DMS 273 (cell line): Measurements from ENCODE around the gene PQBP1.

Experiments
- DNase-seq: peaks from one replicate; lab custom pipeline; 2025; ENCODE audit not compliant: unreplicated experiment; lab: John Stamatoyannopoulos, UW

Gene PQBP1

GRCh38 chrX:48901069-48901468, 3.3 kb downstream of the PQBP1 start:
- no peak for DNase-seq

DNA sequence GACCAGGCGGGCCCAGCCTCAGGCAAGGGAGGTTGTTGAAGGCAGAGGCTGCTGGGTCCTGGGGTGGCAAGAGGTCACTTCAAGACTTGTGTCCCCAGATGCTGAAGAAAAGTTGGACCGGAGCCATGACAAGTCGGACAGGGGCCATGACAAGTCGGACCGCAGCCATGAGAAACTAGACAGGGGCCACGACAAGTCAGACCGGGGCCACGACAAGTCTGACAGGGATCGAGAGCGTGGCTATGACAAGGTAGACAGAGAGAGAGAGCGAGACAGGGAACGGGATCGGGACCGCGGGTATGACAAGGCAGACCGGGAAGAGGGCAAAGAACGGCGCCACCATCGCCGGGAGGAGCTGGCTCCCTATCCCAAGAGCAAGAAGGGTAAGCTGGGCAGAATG, 4.4 kb downstream of the PQBP1 start:
- DNase-seq: no peak

DNA sequence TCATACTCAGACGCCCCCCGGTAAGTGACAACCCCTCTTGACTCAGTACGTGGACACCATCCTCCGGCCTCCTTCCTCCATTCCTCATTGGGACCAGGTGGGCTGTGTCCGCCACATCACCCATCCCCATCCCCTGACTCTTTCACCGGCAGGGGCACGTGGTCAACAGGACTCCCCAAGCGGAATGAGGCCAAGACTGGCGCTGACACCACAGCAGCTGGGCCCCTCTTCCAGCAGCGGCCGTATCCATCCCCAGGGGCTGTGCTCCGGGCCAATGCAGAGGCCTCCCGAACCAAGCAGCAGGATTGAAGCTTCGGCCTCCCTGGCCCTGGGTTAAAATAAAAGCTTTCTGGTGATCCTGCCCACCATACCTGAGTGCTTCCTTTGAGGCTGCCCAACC, 5.0 kb downstream of the PQBP1 start:
- no peak for DNase-seq

DNA sequence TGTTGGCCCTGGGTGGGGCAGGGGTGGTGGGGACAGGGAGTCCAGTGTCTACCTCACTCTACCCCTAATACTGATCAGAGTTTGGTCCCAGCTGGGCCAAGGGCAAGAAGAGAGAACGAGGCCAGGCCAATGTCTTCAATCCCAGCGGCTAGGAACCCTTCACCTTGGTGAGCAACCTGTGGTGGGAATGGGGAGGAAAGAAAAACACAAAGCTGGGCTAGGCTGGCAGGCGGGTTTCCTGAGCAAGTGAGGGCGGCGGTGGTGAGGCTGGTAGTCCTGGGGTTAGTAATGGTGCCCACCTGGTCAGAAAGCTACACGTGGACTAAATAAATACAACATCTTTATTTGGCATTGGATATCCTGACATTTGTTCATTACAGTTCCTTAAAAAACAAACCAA, 5.6 kb downstream of the PQBP1 start:
- DNase-seq: no peak

DNA sequence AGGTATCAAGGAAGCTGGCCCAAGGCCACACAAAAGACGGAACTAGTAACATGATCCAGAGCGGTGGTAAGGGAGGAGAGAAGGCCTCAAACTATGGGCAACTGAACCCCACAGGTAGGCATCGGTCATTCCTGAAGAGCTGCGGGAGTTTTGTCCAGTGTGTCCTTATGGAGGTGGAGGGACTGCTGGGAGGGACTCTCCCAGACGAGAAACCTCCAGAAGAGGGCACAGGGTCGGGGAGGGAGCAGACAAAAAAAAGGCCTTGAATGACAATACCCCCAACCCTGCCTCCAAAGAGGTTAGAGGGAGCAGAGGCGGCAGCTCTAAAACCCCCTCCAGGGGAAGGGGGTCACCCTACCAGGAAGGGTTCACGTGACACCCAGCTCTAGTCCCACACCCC, 6.5 kb downstream of the PQBP1 start:
- DNase-seq: no peak

DNA sequence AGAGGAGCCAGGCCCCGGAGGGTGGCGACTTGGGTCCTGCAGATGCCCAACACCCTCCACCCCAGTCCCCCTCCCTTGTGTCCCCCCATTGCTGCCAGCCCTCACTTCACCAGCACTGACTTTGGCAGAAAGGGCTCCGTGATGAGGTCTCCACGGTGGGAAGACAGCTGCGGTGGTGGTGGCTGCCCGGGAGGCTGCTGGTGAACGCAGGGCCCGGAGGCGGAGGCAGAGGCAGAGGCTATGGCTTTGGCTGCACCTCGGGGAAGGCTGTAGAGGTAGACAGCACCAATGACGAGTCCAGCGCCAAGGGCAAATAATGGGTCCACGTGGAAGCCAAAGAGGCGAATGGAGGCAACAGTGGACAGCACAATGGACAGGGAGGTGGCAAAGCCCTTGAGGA, 6.9 kb downstream of the PQBP1 start:
- DNase-seq: no peak

- no peak for DNase-seq
Observed at GRCh38 chrX:48905090-48905790, 7.5 kb downstream of the PQBP1 start.

GRCh38 chrX:48908600-48908999, 10.9 kb downstream of the PQBP1 start:
- DNase-seq: no peak

DNA sequence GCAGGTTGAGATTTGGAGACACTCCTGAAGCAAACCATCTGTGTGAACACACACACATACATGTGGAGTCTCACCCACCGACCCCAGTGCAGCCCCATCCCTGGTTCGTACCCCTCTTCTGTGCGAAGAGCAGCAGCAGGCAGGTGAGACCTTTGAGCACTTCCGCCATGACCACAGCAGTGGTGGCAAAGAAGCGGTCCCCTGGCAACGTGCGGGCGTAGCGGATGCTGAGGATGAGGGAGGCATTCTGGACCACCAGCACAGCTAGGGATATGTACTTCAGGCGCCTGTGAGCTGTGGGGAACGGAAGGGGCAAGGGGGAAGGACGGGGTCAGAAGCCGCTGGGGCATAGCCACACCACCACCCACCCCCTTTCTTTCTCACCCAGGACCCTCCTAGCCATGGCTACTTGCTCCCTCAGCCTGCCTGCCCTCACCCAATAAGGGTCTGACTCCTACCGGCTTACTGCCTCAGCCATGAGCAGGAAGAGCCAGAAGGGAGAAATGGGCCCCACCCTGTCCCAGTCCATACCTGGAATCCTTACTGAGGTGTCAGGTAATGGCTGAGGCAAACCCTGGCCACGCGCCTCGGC, 12.1 kb downstream of the PQBP1 start:
- DNase-seq: no peak

DNA sequence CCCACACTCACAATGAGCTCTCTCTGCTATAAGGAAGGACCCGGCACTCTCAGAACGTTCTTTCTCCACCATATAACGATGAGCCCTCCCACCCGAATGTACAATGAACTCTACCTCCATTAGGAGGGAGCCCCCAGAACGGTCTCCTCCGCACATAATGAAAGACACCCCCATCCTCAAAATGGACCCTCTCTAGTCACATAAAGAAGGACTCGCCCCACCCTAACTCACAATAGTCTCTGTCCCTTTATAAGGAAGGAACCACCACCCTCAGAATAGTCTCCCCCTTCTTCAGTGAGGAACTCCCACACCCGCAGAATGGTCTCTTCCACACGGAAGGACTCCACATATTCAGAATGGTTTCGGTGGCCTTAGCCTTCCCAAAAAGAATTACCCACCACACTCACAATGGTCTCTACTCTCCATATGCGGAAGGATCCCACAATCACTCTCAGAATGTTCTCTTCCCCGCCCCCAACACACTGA, 13.2 kb downstream of the PQBP1 start:
- DNase-seq: no peak

DNA sequence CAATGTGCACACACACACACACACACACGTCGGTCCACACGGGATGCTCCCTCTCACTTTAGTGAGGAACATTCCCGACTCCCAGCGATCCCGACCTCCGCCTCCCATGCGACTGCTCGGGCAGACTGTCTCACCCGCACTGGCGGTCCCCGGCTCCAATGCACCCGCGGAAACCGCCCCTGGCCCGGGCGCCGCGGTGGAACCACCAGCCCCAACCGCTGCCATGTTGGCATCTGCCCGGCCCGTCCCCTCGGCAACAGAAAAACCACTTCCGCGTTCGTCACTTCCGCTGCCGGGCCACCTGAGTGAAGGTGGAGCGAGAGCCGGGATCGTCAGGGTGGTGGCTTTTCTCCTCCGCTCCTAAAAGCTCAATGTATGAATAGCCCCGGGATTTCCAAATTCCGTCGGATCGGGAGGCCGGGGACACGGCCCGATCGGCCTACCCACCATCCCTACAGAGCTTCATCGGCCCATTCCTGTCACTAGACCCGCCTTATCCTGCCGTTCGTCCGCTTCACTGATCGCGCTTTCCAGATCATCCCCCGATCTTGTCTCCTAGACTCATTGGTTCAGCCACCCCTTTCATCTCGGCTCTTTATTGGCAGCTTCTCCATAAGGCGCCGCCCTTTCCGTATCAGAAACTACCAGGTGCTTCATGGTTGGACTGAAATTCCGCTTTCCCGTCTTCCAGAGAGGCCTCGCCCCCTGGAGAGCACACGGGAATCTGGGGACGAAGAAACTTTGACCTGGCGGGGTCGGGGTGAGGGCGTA, 13.9 kb downstream of the PQBP1 start, which contains the start of gene SLC35A2:
TSS of gene SLC35A2 (minus strand) at position 235 of the 771 bp plus-strand sequence. CDS start at position 225, 10 bp downstream.
- peak; percentile 90 for DNase-seq

- no peak for DNase-seq
Observed at GRCh38 chrX:48913605-48914366, 16.1 kb downstream of the PQBP1 start.

DNA sequence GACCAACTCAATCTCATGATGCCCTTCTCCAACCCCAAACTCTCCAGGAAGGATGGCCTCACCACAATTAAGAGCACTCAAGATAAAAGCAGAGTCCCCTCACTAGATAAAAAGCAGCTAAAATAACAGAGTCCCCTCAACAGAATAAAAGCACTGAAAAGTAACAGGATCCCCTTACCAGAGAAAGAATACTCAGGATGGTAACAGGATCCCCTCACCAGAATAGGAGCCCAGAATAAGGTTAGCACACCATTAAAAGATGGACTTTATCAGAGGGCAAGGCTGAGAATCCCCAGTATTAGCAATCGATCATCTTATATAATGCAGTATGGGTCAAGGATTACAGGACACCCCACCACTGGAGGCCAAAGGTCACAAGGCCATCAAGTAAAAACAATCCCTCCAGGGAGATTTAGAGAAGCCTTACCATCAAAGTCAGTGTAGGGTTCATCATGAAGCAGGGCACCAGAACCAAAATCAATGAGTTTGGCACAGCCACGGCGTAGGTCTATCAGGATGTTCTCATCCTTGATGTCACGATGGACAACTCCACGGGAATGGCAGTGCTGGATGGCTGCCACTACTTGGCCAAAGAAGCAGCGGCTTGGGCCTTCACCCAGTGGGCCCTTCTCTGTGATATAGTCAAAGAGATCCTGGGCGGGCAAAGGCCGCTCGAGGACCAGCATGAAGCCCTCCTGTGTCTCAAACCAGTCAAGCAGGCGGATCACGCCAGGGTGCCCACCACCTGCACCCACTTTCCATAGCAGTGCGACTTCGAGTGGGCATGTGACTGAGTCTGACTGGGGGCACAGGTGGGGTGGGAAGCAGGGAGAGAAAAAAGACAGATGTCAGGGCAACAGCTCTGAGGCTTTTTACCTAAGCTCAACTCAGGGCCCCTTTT, 17.1 kb downstream of the PQBP1 start:
- no peak for DNase-seq

GRCh38 chrX:48917139-48918001, 19.6 kb downstream of the PQBP1 start:
- DNase-seq: peak; percentile 94

DNA sequence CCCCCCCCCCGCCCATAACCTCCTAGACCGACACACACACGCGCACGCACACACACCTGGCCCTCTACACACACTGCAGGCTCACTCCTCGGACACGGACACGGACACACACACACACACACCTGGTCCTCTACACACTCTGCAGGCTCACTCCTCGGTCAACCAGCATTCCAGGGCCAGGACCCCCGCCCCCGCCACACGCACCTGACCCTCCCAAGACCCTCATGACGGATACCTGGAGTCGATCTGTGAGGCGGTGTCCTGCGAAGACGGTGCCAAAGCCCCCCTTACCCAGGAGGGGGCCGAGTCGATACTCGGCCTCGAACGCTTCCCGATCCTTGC, 20.5 kb downstream of the PQBP1 start:
- no peak for DNase-seq

DNA sequence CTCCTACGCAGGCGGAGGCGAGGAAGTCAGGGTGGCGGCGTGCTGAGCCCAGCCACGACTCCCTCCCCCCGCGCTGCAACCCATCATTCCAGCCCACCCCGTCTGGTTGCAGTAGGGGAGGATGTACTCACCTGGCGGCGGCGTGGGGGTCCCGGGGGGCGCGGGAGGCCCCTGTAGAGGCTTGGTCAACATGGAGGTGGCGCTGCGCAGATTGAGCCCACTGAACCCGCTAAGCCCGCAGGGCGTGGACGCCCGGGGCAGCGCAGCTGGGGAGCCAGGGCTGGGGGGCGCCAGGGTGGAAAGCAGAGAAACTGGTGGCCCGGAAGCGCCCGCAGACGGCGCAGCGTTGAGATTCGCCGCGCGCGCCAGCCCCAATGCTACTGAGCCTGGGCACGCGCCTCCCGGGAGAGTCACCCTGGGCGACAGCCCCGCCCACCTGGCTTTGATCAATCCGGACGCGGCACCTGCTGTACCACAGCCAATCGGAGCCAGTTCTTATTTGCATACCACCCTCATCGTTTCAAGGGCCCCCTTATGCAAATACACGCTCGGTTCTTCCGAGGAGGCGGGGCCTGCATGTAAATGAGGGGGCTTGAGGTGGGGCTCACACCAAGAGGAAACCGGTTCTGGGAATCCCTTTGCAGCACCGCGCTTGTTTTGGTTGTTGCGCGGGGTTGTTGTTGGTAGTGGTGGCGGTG, 21.1 kb downstream of the PQBP1 start, which contains the start of gene PIM2:
TSS of gene PIM2 (minus strand) at position 382 of the 698 bp plus-strand sequence. CDS start at position 192, 190 bp downstream.
- peak; percentile 98 for DNase-seq

GRCh38 chrX:48919360-48919841, 21.7 kb downstream of the PQBP1 start:
- no peak for DNase-seq

DNA sequence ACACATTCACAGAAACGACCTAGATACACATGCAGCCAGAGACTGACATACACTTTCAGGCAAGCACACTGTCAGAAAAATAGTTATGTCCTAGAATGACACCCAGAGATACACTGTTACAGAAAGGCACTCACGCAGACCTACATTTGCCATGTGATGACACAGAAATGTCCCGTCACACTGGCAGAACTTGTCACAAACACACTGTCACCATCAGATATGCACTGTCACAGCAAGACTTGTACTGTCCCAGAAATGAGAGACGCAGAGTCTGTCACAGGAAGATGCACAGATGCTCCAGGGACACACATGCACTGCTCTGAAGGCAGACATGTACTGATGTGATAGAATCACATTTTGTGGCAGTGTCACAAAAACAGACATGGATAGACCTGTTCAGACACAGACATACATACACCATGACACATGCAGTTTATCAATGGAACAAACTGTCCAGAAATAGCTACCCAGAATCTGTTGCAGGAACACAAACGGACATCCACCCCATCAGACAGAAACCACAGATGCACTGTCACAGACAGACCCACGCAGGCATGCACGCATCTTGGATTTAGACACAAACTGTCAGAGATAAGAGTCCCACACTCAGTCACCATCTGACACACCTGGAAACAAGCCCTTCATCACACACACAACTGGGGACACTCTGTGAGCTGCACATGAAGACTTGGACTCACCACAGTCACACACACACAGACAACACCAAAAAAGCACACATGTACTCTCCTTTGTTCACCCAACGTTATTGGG, 22.4 kb downstream of the PQBP1 start:
- DNase-seq: no peak
